H1 (cell line): ENCODE results near the gene PDE1C. TPM values are rescaled to one million over a fixed set of nuclear protein-coding genes. Genes with fewer than 3 reads are reported as not detected.

Experiments used
- CTCF ChIA-PET: fragments of 300-600 bp; sonication (Branson Sonifier 250); formaldehyde crosslinking; loops from one replicate; lab custom pipeline; 2021; ENCODE audit not compliant: partially characterized antibody; lab: Charles Lee
- POLR2A ChIA-PET: fragments of 300-600 bp; sonication (Branson Sonifier 250); formaldehyde crosslinking; loops from one replicate; lab custom pipeline; 2021; ENCODE audit warnings: inconsistent platforms; ENCODE audit not compliant: partially characterized antibody; lab: Charles Lee
- DNase-seq, 2 experiments: peaks; one replicate each; pipeline versions ENCODE4 v3.0.0 to v3.0.0-alpha.2; 2010 to 2022; ENCODE audit warnings: low spot score in 2 of 2, low read depth in 1 of 2, mixed read lengths in 1 of 2
- FAIRE-seq: peaks from 2 replicates; lab custom pipeline; 2011; peaks lifted over from hg19 to GRCh38; lab: Jason Lieb, UNC
- H2AFZ ChIP-seq: 2 replicates; pipeline ENCODE4 v1.8.1; 2012; ENCODE audit warnings: low read length, inconsistent platforms
- H2AK5ac ChIP-seq: 2 replicates; pipeline ENCODE4 v1.6.1; 2013; ENCODE audit warnings: low read depth, low read length
- H2BK120ac ChIP-seq: replicated peaks from 2 replicates; pipeline ENCODE3; 2013; ENCODE audit warnings: low read depth, low read length, inconsistent platforms
- H2BK12ac ChIP-seq: 2 replicates; pipeline ENCODE4 v1.6.1; 2013; ENCODE audit warnings: low read depth, low read length
- H2BK15ac ChIP-seq: 2 replicates; pipeline ENCODE4 v1.6.1; 2013; ENCODE audit warnings: low read length
- H2BK20ac ChIP-seq: 2 replicates; pipeline ENCODE4 v1.6.1; 2013; ENCODE audit warnings: low read length
- H2BK5ac ChIP-seq: 2 replicates; pipeline ENCODE4 v1.6.1; 2013; ENCODE audit warnings: low read depth, low read length
- H3K14ac ChIP-seq: 2 replicates; pipeline ENCODE4 v1.6.1; 2013; ENCODE audit warnings: inconsistent platforms; ENCODE audit not compliant: insufficient read length
- H3K18ac ChIP-seq: 2 replicates; pipeline ENCODE4 v1.6.1; 2013; ENCODE audit warnings: low read length; ENCODE audit errors: extremely low read depth
- H3K23ac ChIP-seq: 2 replicates; pipeline ENCODE4 v1.6.1; 2013; ENCODE audit warnings: inconsistent platforms; ENCODE audit not compliant: insufficient read length
- H3K23me2 ChIP-seq: 2 replicates; pipeline ENCODE4 v1.6.1; 2013; ENCODE audit warnings: low read depth, low read length
- H3K27ac ChIP-seq: 2 replicates; pipeline ENCODE4 v1.6.1; 2011; ENCODE audit warnings: low read depth, low read length, inconsistent platforms
- H3K27me3 ChIP-seq, 4 experiments: replicated peaks in 1 of 4; 1 replicate in 1 of 4; 2 replicates in 3 of 4; pipeline versions ENCODE4 v1.6.1 to v1.8.1; 2011 to 2013; ENCODE audit warnings: low read length in 3 of 4, mild to moderate bottlenecking in 3 of 4, inconsistent platforms in 2 of 4, mixed read lengths in 2 of 4, moderate library complexity in 1 of 4; ENCODE audit not compliant: control insufficient read depth in 3 of 4, insufficient read depth in 3 of 4; ENCODE audit errors: extremely low read depth in 1 of 4
- H3K36me3 ChIP-seq, 4 experiments: 2 replicates each; pipeline versions ENCODE4 v1.6.1 to v1.8.1; 2011 to 2013; ENCODE audit warnings: mild to moderate bottlenecking in 4 of 4, low read length in 3 of 4, moderate library complexity in 2 of 4, control low read depth in 1 of 4, inconsistent platforms in 1 of 4; ENCODE audit not compliant: insufficient read depth in 4 of 4, control insufficient read depth in 2 of 4
- H3K4ac ChIP-seq: replicated peaks from 2 replicates; pipeline ENCODE3; 2013; ENCODE audit warnings: low read length, low read depth, mixed read lengths, inconsistent platforms; ENCODE audit not compliant: insufficient read length
- H3K4me1 ChIP-seq, 4 experiments: replicated peaks in 1 of 4; 1 replicate in 1 of 4; 2 replicates in 3 of 4; pipeline versions ENCODE4 v1.6.1 to v1.8.1; 2011 to 2013; ENCODE audit warnings: low read length in 3 of 4, inconsistent platforms in 2 of 4, mixed read lengths in 1 of 4; ENCODE audit not compliant: insufficient read depth in 4 of 4, control insufficient read depth in 3 of 4
- H3K4me2 ChIP-seq, 2 experiments: 2 replicates each; pipeline versions ENCODE4 v1.6.1 to v1.8.1; 2011 to 2013; ENCODE audit warnings: low read depth in 2 of 2, low read length in 2 of 2, control low read depth in 1 of 2, inconsistent platforms in 1 of 2, mild to moderate bottlenecking in 1 of 2; ENCODE audit not compliant: insufficient read depth in 1 of 2
- H3K4me3 ChIP-seq, 4 experiments: fragments of 200-600, 300-600 bp in 1 of 4; sonication (generic), shearing (Covaris generic), sonication (Bioruptor Twin) in 1 of 4; 2 replicates each; pipeline versions ENCODE4 v1.5.1 to v1.8.1; 2011 to 2016; ENCODE audit warnings: low read length in 4 of 4, low read depth in 3 of 4, control low read depth in 2 of 4, inconsistent platforms in 2 of 4, mild to moderate bottlenecking in 2 of 4, mixed read lengths in 1 of 4, moderate library complexity in 1 of 4; ENCODE audit not compliant: insufficient read depth in 2 of 4; ENCODE audit errors: extremely low read depth in 1 of 4
- H3K56ac ChIP-seq: replicated peaks from 2 replicates; pipeline ENCODE3; 2013; ENCODE audit warnings: low read depth, mild to moderate bottlenecking, mixed read lengths, low read length, inconsistent platforms; ENCODE audit not compliant: insufficient read length
- H3K79me1 ChIP-seq: 2 replicates; pipeline ENCODE4 v1.6.1; 2013; ENCODE audit warnings: low read depth, low read length, control low read depth
- H3K79me2 ChIP-seq, 2 experiments: 2 replicates each; pipeline versions ENCODE4 v1.6.1 to v1.8.1; 2012 to 2013; ENCODE audit warnings: low read length in 2 of 2, mild to moderate bottlenecking in 2 of 2, inconsistent platforms in 1 of 2; ENCODE audit not compliant: insufficient read depth in 2 of 2, control insufficient read depth in 1 of 2
- H3K9ac ChIP-seq, 4 experiments: replicated peaks in 1 of 4; 1 replicate in 1 of 4; 2 replicates in 3 of 4; pipeline versions ENCODE4 v1.6.1 to v1.8.1; 2011 to 2013; ENCODE audit warnings: low read depth in 3 of 4, low read length in 3 of 4, control low read depth in 2 of 4, mild to moderate bottlenecking in 2 of 4, moderate library complexity in 2 of 4, inconsistent platforms in 1 of 4; ENCODE audit errors: extremely low read depth in 1 of 4
- H3K9me3 ChIP-seq, 2 experiments: 2 replicates each; pipeline versions ENCODE4 v1.6.1 to v1.8.1; 2012 to 2013; ENCODE audit warnings: mild to moderate bottlenecking in 2 of 2, moderate library complexity in 2 of 2, control low read depth in 1 of 2, inconsistent platforms in 1 of 2, low read depth in 1 of 2, low read length in 1 of 2, mixed read lengths in 1 of 2; ENCODE audit not compliant: insufficient read depth in 2 of 2
- H4K20me1 ChIP-seq, 2 experiments: replicated peaks in 1 of 2; 2 replicates each; pipeline versions ENCODE3 to v1.8.1; 2011 to 2013; ENCODE audit warnings: inconsistent platforms in 2 of 2, low read length in 2 of 2, mild to moderate bottlenecking in 1 of 2; ENCODE audit not compliant: insufficient read depth in 2 of 2, control insufficient read depth in 1 of 2
- H4K5ac ChIP-seq: 2 replicates; pipeline ENCODE4 v1.6.1; 2013; ENCODE audit warnings: low read length, low read depth, mixed read lengths, inconsistent platforms; ENCODE audit not compliant: insufficient read length
- H4K8ac ChIP-seq: 2 replicates; pipeline ENCODE4 v1.8.0; 2013; ENCODE audit warnings: mild to moderate bottlenecking, moderate library complexity, low read length, inconsistent platforms; ENCODE audit not compliant: insufficient read depth; ENCODE audit errors: extremely low read depth
- H4K91ac ChIP-seq: replicated peaks from 2 replicates; pipeline ENCODE3; 2013; ENCODE audit warnings: low read length, mixed read lengths, inconsistent platforms; ENCODE audit not compliant: insufficient read length
- ATF3 ChIP-seq: IDR thresholded peaks from 2 replicates; pipeline ENCODE4 v1.6.1; 2011; ENCODE audit warnings: low read depth, mild to moderate bottlenecking, low read length; ENCODE audit not compliant: insufficient read depth
- CBX5 ChIP-seq: fragments of 300-800, 300-1000 bp; sonication (generic); IDR thresholded peaks from 2 replicates; pipeline ENCODE4 v1.7.1; 2016; ENCODE audit warnings: antibody characterized with exemption, low read length, low read depth
- CHD2 ChIP-seq: IDR thresholded peaks from 2 replicates; pipeline ENCODE4 v1.6.1; 2012; ENCODE audit warnings: low read length, improper control_type of control experiment
- CREB1 ChIP-seq: IDR thresholded peaks from 2 replicates; pipeline ENCODE4 v1.6.1; 2012; ENCODE audit warnings: inconsistent platforms
- EGR1 ChIP-seq: IDR thresholded peaks from 2 replicates; pipeline ENCODE4 v1.6.1; 2011; ENCODE audit warnings: low read depth, low read length, borderline replicate concordance
- MAX ChIP-seq: IDR thresholded peaks from 2 replicates; pipeline ENCODE4 v1.6.1; 2012; ENCODE audit warnings: inconsistent platforms
- RNF2 ChIP-seq: fragments of 200-900, 300-1000 bp; sonication (generic); IDR thresholded peaks from 2 replicates; pipeline ENCODE4 v1.7.1; 2016; ENCODE audit warnings: borderline replicate concordance, low read depth, mild to moderate bottlenecking, antibody characterized with exemption, low read length; ENCODE audit not compliant: poor library complexity, severe bottlenecking; ENCODE audit errors: missing control alignments
- SP4 ChIP-seq: IDR thresholded peaks from 2 replicates; pipeline ENCODE4 v1.6.1; 2012; ENCODE audit warnings: low read length, inconsistent platforms
- TAF7 ChIP-seq: optimal IDR thresholded peaks from 2 replicates; pipeline ENCODE3; 2011; ENCODE audit warnings: low read depth, mild to moderate bottlenecking, inconsistent platforms, low read length, moderate library complexity, borderline replicate concordance
- TBP ChIP-seq: IDR thresholded peaks from 2 replicates; pipeline ENCODE4 v1.6.1; 2011; ENCODE audit warnings: low read depth, low read length, improper control_type of control experiment
- TCF12 ChIP-seq: IDR thresholded peaks from 2 replicates; pipeline ENCODE4 v1.6.1; 2011; ENCODE audit warnings: low read depth, mild to moderate bottlenecking, low read length
- WGBS, 2 experiments: shearing (Covaris generic) in 1 of 2; methylation state at CpG; one replicate each; pipeline versions ENCODE4 v1.1.6 to v1.1.7; 2013 to 2015; ENCODE audit warnings: low lambda C conversion rate in 2 of 2, mixed read lengths in 2 of 2, inconsistent platforms in 1 of 2, low coverage in 1 of 2, missing lambda C conversion rate in 1 of 2; ENCODE audit not compliant: insufficient replicate concordance in 2 of 2, insufficient coverage in 1 of 2, insufficient read length in 1 of 2; ENCODE audit errors: extremely low coverage in 1 of 2, missing lambda C conversion rate in 1 of 2; 5-methylcytosine and 5-hydroxymethylcytosine counted together
- polyA plus RNA-seq, 7 experiments: library from polyadenylated mRNA; depleted of rRNA in 3 of 7; stranded (reverse) in 5 of 7; unstranded in 2 of 7; fragments of >200 nt in 5 of 7; fragments of 200-250 nt in 2 of 7; gene quantifications; 1 replicate in 5 of 7; 2 replicates in 1 of 7; 4 replicates in 1 of 7; pipeline versions ENCODE4 v1.2.1 to v1.2.3, GENCODE V29; 2011 to 2013; ENCODE audit warnings: missing spikeins in 2 of 7, mixed read lengths in 2 of 7
- total RNA-seq: library from RNA; stranded (reverse); fragmentation: NEBNext Ultra II Directional; extraction: Animal tissue kit (Norgen Biotek cat#: 25700); gene quantifications from 2 replicates; pipeline ENCODE4 v1.2.1, GENCODE V29; 2021

The PDE1C gene
- total and polyA plus RNA-seq, 2 of the 8 experiments (the other 6 are each of a cell fraction or from before 2014, with no cell fraction given), result 0.11 to 1.1 TPM

- Histone ChIP-seq H3K4ac (no peak overlapping the region), H3K14ac (no peak overlapping the region), H2BK120ac (no peak overlapping the region), H3K36me3 (no peaks in the 10 kb centered on the region), H3K23me2 (no peaks in the 10 kb centered on the region), H3K79me2 (no peaks in the 10 kb centered on the region), H2BK5ac (no peak overlapping the region), H4K5ac (no peak overlapping the region), H4K8ac (no peak overlapping the region), H3K27me3 (no peaks in the 10 kb centered on the region), H2AFZ (no peak overlapping the region), H3K23ac (no peak overlapping the region), H3K18ac (no peak overlapping the region), H3K27ac (no peak overlapping the region), H3K4me2 (no peak overlapping the region), H2BK12ac (no peak overlapping the region), H2BK20ac (no peak overlapping the region), H2BK15ac (no peak overlapping the region), H3K9me3 (no peaks in the 10 kb centered on the region; a peak in 1 of 4 replicates), H3K4me1 (no peaks in the 10 kb centered on the region), H3K79me1 (no peaks in the 10 kb centered on the region), H3K56ac (no peak overlapping the region), H3K4me3 (no peak overlapping the region), H4K20me1 (no peaks in the 10 kb centered on the region), H2AK5ac (no peak overlapping the region), H4K91ac (no peak overlapping the region), H3K9ac (no peak overlapping the region)
- ChIA-PET CTCF (interaction anchor here (0.7 kb wide), 1 partner anchor 156 kb away, joined by 4 read pairs; no protein-coding TSS in a partner anchor), POLR2A (no interaction called here)
- no peak for TF ChIP-seq ATF3
- no peak for TF ChIP-seq CREB1
- no peak for TF ChIP-seq TCF12
- TF ChIP-seq CHD2, result no peak
- no peak for TF ChIP-seq EGR1
- TF ChIP-seq CBX5, result no peak
- TF ChIP-seq MAX, result no peak
- TF ChIP-seq SP4, result no peak
- no peak for TF ChIP-seq TAF7
- no peak for TF ChIP-seq TBP
- TF ChIP-seq RNF2, result no peak
- FAIRE-seq, result no peak
- 95% methylated on average over 1 of the region's 1 CpG; no CpG with 5 or more reads in 1 of the 2 experiments for WGBS, 2 experiments
- DNase-seq, result no peak
These were observed 87.2 kb downstream of the PDE1C start for GRCh38 chr7:31982962-31983361.
